ENCODE measurements around the gene PIK3R4.

PIK3R4 gene

GRCh38 chr3:130635978-130636377 lies 110.7 kb downstream of the PIK3R4 start:
- H3K27ac ChIP-seq: no peak overlapping the region
- H3K27me3 ChIP-seq (ENCODE audit: insufficient read depth, low read depth): no peaks in the 10 kb centered on the region
- no peaks in the 10 kb centered on the region for H3K36me3 ChIP-seq (ENCODE audit: insufficient read depth)
- H3K4me2 ChIP-seq: no peak overlapping the region
- no peak overlapping the region for H3K9ac ChIP-seq
- H3K4me1 ChIP-seq (ENCODE audit: low read depth, poor library complexity, severe bottlenecking): no peaks in the 10 kb centered on the region
- TF ChIP-seq, protein P1, sequence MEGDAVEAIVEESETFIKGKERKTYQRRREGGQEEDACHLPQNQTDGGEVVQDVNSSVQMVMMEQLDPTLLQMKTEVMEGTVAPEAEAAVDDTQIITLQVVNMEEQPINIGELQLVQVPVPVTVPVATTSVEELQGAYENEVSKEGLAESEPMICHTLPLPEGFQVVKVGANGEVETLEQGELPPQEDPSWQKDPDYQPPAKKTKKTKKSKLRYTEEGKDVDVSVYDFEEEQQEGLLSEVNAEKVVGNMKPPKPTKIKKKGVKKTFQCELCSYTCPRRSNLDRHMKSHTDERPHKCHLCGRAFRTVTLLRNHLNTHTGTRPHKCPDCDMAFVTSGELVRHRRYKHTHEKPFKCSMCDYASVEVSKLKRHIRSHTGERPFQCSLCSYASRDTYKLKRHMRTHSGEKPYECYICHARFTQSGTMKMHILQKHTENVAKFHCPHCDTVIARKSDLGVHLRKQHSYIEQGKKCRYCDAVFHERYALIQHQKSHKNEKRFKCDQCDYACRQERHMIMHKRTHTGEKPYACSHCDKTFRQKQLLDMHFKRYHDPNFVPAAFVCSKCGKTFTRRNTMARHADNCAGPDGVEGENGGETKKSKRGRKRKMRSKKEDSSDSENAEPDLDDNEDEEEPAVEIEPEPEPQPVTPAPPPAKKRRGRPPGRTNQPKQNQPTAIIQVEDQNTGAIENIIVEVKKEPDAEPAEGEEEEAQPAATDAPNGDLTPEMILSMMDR (conservative IDR thresholded peaks at IDR 0.05; ENCODE audit: low read depth, low read length): no peak
- H3K79me2 ChIP-seq (ENCODE audit: insufficient read depth, low read depth): no peaks in the 10 kb centered on the region
- no peak overlapping the region for H3K4me3 ChIP-seq (IDR thresholded peaks at IDR 0.05; ENCODE audit: insufficient read depth, low read depth, low read length)
- no peak overlapping the region for H2AFZ ChIP-seq (ENCODE audit: low read depth)
- H4K20me1 ChIP-seq (ENCODE audit: insufficient read depth): no peaks in the 10 kb centered on the region

- TF ChIP-seq, protein P1 (conservative IDR thresholded peaks at IDR 0.05; ENCODE audit: low read depth, low read length): no peak
- Histone ChIP-seq H3K27ac (no peak overlapping the region), H3K36me3 (ENCODE audit: insufficient read depth) (no peaks in the 10 kb centered on the region), H2AFZ (ENCODE audit: low read depth) (no peak overlapping the region), H4K20me1 (ENCODE audit: insufficient read depth) (no peaks in the 10 kb centered on the region), H3K79me2 (ENCODE audit: insufficient read depth, low read depth) (no peaks in the 10 kb centered on the region), H3K4me1 (ENCODE audit: low read depth, poor library complexity, severe bottlenecking) (no peaks in the 10 kb centered on the region), H3K9ac (no peak overlapping the region), H3K27me3 (ENCODE audit: insufficient read depth, low read depth) (no peaks in the 10 kb centered on the region), H3K4me2 (no peak overlapping the region), H3K4me3 (IDR thresholded peaks at IDR 0.05; ENCODE audit: insufficient read depth, low read depth, low read length) (no peak overlapping the region)
These were observed 111.3 kb downstream of the PIK3R4 start for GRCh38 chr3:130635285-130635684.
